OCI-LY7 (cell line): ENCODE measurements around the gene MAPRE2. TPM values are rescaled to one million over a fixed set of nuclear protein-coding genes. Genes with fewer than 3 reads are reported as not detected.

Experiments
- BruUV-seq: library from RNA; stranded (reverse); fragments of 400-500 nt; replicated peaks from 2 replicates; lab custom pipeline; 2021; lab: Mats Ljungman, UMichigan
- CTCF ChIA-PET: fragments of 300-600 bp; sonication (Branson Sonifier 250); formaldehyde crosslinking; loops from one replicate; lab custom pipeline; 2022; ENCODE audit warnings: antibody characterized with exemption; ENCODE audit not compliant: unreplicated experiment; lab: Charles Lee
- POLR2A ChIA-PET: fragments of 300-600 bp; sonication (Branson Sonifier 250); formaldehyde crosslinking; loops from one replicate; lab custom pipeline; 2022; ENCODE audit warnings: antibody characterized with exemption; lab: Charles Lee
- DNase-seq: peaks from one replicate; pipeline ENCODE4 v3.0.0-alpha.2; 2015; ENCODE audit warnings: low spot score
- H2AFZ ChIP-seq: fragments of 200-600 bp; sonication (generic), shearing (Covaris generic); 2 replicates; pipeline ENCODE4 v1.6.1; 2014; ENCODE audit warnings: mild to moderate bottlenecking, antibody characterized with exemption, low read length, moderate library complexity
- H3K27ac ChIP-seq: fragments of 200-600 bp; sonication (generic); 2 replicates; pipeline ENCODE4 v1.5.1; 2014; ENCODE audit warnings: mixed run types, low read depth, mild to moderate bottlenecking, moderate library complexity, low read length, inconsistent platforms; ENCODE audit not compliant: poor library complexity, severe bottlenecking
- H3K36me3 ChIP-seq: fragments of 200-600 bp; sonication (generic); 2 replicates; pipeline ENCODE4 v1.6.1; 2014; ENCODE audit warnings: mild to moderate bottlenecking, antibody characterized with exemption, low read length, moderate library complexity, mixed read lengths; ENCODE audit not compliant: insufficient read depth
- H3K4me1 ChIP-seq: fragments of 200-600 bp; sonication (generic); 2 replicates; pipeline ENCODE4 v1.5.1; 2014; ENCODE audit warnings: mild to moderate bottlenecking, low read length; ENCODE audit not compliant: insufficient read depth, poor library complexity, severe bottlenecking
- H3K4me2 ChIP-seq: fragments of 200-600 bp; sonication (generic); 2 replicates; pipeline ENCODE4 v1.6.1; 2014; ENCODE audit warnings: mild to moderate bottlenecking, low read length
- H3K4me3 ChIP-seq: fragments of 200-600 bp; sonication (generic); 2 replicates; pipeline ENCODE4 v1.5.1; 2014; ENCODE audit warnings: mild to moderate bottlenecking, low read depth, low read length; ENCODE audit not compliant: poor library complexity, severe bottlenecking
- H3K79me2 ChIP-seq: fragments of 200-600 bp; sonication (generic); 2 replicates; pipeline ENCODE4 v1.6.1; 2016; ENCODE audit warnings: low read depth, mild to moderate bottlenecking, low read length, moderate library complexity, mixed read lengths; ENCODE audit not compliant: insufficient read depth
- H3K9me2 ChIP-seq: fragments of 200-600 bp; sonication (generic); 2 replicates; pipeline ENCODE4 v1.6.1; 2016; ENCODE audit warnings: mild to moderate bottlenecking, low read length, mixed read lengths; ENCODE audit not compliant: insufficient read depth
- H3K9me3 ChIP-seq: fragments of 200-600 bp; sonication (generic); 2 replicates; pipeline ENCODE4 v1.6.1; 2014; ENCODE audit warnings: mild to moderate bottlenecking, mixed run types, low read length, mixed read lengths
- H4K20me1 ChIP-seq: fragments of 200-600 bp; sonication (generic); 2 replicates; pipeline ENCODE4 v1.6.1; 2014; ENCODE audit warnings: mild to moderate bottlenecking, antibody characterized with exemption, low read length, moderate library complexity, mixed read lengths; ENCODE audit not compliant: insufficient read depth
- CTCF ChIP-seq: fragments of 200-600 bp; sonication (generic); conservative IDR thresholded peaks from 2 replicates; pipeline ENCODE4 v1.5.1; 2014; ENCODE audit warnings: mild to moderate bottlenecking, antibody characterized with exemption, low read length, moderate library complexity, mixed read lengths
- EZH2phosphoT487 ChIP-seq: fragments of 200-600 bp; sonication (generic); IDR thresholded peaks from 2 replicates; pipeline ENCODE4 v1.6.1; 2018; ENCODE audit warnings: low read depth, borderline replicate concordance, mild to moderate bottlenecking, mixed run types, antibody characterized with exemption, low read length, moderate library complexity, mixed read lengths
- intact Hi-C: fragments of 100-400 bp; cut with micrococcal nuclease; formaldehyde crosslinking; loops from one replicate; pipeline ENCODE4 v1.10.0; 2022; ENCODE audit not compliant: unreplicated experiment
- total RNA-seq, 2 experiments: library from RNA; depleted of rRNA in 1 of 2; stranded (reverse); fragments of >200 nt in 1 of 2; shearing (Covaris generic) in 1 of 2; gene quantifications; 2 replicates each; pipeline ENCODE4 v1.2.3, GENCODE V29; 2014 to 2022

MAPRE2 gene
- total RNA-seq, 2 experiments from 2014 or later, result 17.1 to 35.2 TPM

- H3K9me3 ChIP-seq, result no peaks in the 10 kb centered on the region
- no peaks in the 10 kb centered on the region for H3K9me2 ChIP-seq
- H4K20me1 ChIP-seq, result no peaks in the 10 kb centered on the region
- ChIA-PET POLR2A (no interaction called here), CTCF (no interaction called here)
- intact Hi-C loops, result no loop called here
- H3K4me1 ChIP-seq, result no peaks in the 10 kb centered on the region
- no peaks in the 10 kb centered on the region for H3K36me3 ChIP-seq
- no peak overlapping the region for H3K27ac ChIP-seq
- no peaks in the 10 kb centered on the region for H3K79me2 ChIP-seq
- DNase-seq, result no peak
- TF ChIP-seq CTCF, result no peak
- no peak overlapping the region for H3K4me2 ChIP-seq
- H3K4me3 ChIP-seq, result no peak overlapping the region
- no TSS peak for BruUV-seq
- no peak overlapping the region for H2AFZ ChIP-seq
Observed at GRCh38 chr18:35010993-35011392, 30.2 kb upstream of the MAPRE2 start.

GRCh38 chr18:35019933-35020332 lies 21.3 kb upstream of the MAPRE2 start:
- Histone ChIP-seq H4K20me1 (no peaks in the 10 kb centered on the region), H3K9me2 (no peaks in the 10 kb centered on the region), H3K27ac (no peak overlapping the region), H3K4me1 (no peaks in the 10 kb centered on the region), H3K36me3 (no peaks in the 10 kb centered on the region), H2AFZ (no peak overlapping the region), H3K9me3 (no peaks in the 10 kb centered on the region), H3K4me2 (no peak overlapping the region), H3K79me2 (no peaks in the 10 kb centered on the region), H3K4me3 (no peak overlapping the region)
- ChIA-PET CTCF (no interaction called here), POLR2A (interaction anchor here (0.6 to 1.4 kb wide), 2 partner anchors 10 kb away, joined by 3 to 4 read pairs; no protein-coding TSS in a partner anchor)
- no TSS peak for BruUV-seq
- intact Hi-C loops, result no loop called here
- no peak for TF ChIP-seq EZH2phosphoT487
- TF ChIP-seq CTCF, result no peak
- DNase-seq, result no peak

- Histone ChIP-seq H3K4me3 (no peak overlapping the region), H3K79me2 (no peaks in the 10 kb centered on the region), H3K9me3 (no peaks in the 10 kb centered on the region), H3K9me2 (no peaks in the 10 kb centered on the region), H3K27ac (no peak overlapping the region), H2AFZ (no peak overlapping the region), H4K20me1 (no peaks in the 10 kb centered on the region), H3K4me2 (no peak overlapping the region), H3K4me1 (no peaks in the 10 kb centered on the region), H3K36me3 (no peaks in the 10 kb centered on the region)
- POLR2A ChIA-PET, result interaction anchor here (1.0 kb wide), 1 partner anchor 278 kb away, joined by 3 read pairs; no protein-coding TSS in a partner anchor
- no TSS peak for BruUV-seq
- DNase-seq, result no peak
- TF ChIP-seq CTCF, result no peak
- TF ChIP-seq EZH2phosphoT487, result no peak
- intact Hi-C loops, result no loop called here
- CTCF ChIA-PET, result no interaction called here
Observed at GRCh38 chr18:35022426-35023001, 18.7 kb upstream of the MAPRE2 start.
